GM13977 (cell line): ENCODE measurements around the gene LRRC10B.

Experiments used
- DNase-seq: peaks from one replicate; pipeline ENCODE4 v3.0.0; 2012; ENCODE audit warnings: low spot score
- CTCF ChIP-seq: IDR thresholded peaks from 2 replicates; pipeline ENCODE4 v1.5.1; 2012; ENCODE audit warnings: mild to moderate bottlenecking, control low read depth; ENCODE audit not compliant: insufficient read depth; ENCODE audit errors: extremely low read depth, missing control alignments
- in situ Hi-C: fragments of 300-500 bp; cut with MboI; formaldehyde crosslinking; loops from one replicate; pipeline ENCODE4 v1.12.0; 2022; ENCODE audit warnings: low sequenced_read_pairs, low pct_unique_long_range_greater_than_20kb, mixed read lengths, inconsistent platforms; ENCODE audit not compliant: unreplicated experiment

The LRRC10B gene

GRCh38 chr11:61550665-61551227 lies 42.2 kb downstream of the LRRC10B start:
- in situ Hi-C loops: no loop called here
- no peak for DNase-seq
- TF ChIP-seq CTCF: no peak

GRCh38 chr11:61551634-61552033 lies 43.1 kb downstream of the LRRC10B start:
- in situ Hi-C loops: no loop called here
- no peak for TF ChIP-seq CTCF
- no peak for DNase-seq

GRCh38 chr11:61552108-61552635 lies 43.6 kb downstream of the LRRC10B start:
- no peak for TF ChIP-seq CTCF
- in situ Hi-C loops: no loop called here
- DNase-seq: no peak

GRCh38 chr11:61553373-61554171 lies 45.0 kb downstream of the LRRC10B start:
- in situ Hi-C loops: no loop called here
- no peak for TF ChIP-seq CTCF
- no peak for DNase-seq

- TF ChIP-seq CTCF: no peak
- no peak for DNase-seq
- in situ Hi-C loops: no loop called here
Measured at GRCh38 chr11:61554172-61554988, 45.8 kb downstream of the LRRC10B start.

- no peak for TF ChIP-seq CTCF
- DNase-seq: no peak
- in situ Hi-C loops: no loop called here
Measured at GRCh38 chr11:61555051-61555969, 46.8 kb downstream of the LRRC10B start.
